HG03442 (cell line): Measurements from ENCODE around the gene GRK3.
"Not testable (repeated sequence)": the region's sequence is repeated elsewhere in the genome, so short reads cannot be mapped to it uniquely, and the experiment has no call there.

Experiments
- ATAC-seq: cut with Tn5 transposase; IDR thresholded peaks from one replicate; pipeline ENCODE4 v1.9.1; 2021; ENCODE audit warnings: mild to moderate bottlenecking, moderate library complexity; ENCODE audit not compliant: unreplicated experiment

The GRK3 gene

GRCh38 chr22:25623851-25624250, 59.4 kb downstream of the GRK3 start:
- ATAC-seq, result no peak

- ATAC-seq, result no peak
These were observed 60.0 kb downstream of the GRK3 start for GRCh38 chr22:25624476-25624875.

DNA sequence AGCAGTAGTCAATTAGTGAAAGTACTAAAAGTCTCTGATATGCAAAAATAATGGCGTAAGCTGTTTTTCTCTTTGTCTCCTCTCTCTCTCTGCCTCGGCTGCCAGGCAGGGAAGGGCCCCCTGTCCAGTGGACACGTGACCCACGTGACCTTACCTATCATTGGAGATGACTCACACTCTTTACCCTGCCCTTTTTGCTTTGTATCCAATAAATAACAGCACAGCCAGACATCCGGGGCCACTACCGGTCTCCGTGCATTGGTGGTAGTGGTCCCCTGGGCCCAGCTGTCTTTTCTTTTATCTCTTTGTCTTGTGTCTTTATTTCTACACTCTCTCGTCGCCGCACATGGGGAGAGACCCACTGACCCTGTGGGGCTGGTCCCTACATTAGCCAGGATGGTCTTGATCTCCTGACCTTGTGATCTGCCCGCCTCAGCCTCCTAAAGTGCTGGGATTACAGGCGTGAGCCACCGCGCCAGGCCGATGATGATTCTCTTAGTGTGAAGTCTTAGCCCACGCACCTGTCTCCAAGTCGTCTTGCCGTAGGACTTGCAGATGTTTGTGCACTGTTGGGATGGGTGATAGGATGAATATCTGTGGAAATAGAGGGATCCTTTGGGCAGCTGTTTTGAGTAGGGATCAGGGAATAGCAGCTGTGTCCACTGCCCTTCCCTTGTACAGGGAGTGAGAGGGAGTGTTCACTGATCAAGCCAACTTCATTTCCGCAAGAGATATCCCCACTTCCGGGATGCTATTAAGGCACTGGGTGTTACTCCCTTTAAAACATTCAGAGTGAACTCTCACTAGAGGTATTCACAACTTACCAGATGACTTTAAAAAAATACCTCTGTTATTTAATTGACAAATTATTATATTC, 61.5 kb downstream of the GRK3 start:
- ATAC-seq, result not testable (repeated sequence)

- no peak for ATAC-seq
These were observed 62.1 kb downstream of the GRK3 start for GRCh38 chr22:25626624-25626990.

- ATAC-seq, result no peak
These were observed 62.9 kb downstream of the GRK3 start for GRCh38 chr22:25627271-25627852.

GRCh38 chr22:25628494-25628893, 64.0 kb downstream of the GRK3 start:
- no peak for ATAC-seq

- ATAC-seq, result no peak
These were observed 65.1 kb downstream of the GRK3 start for GRCh38 chr22:25629613-25630012.

GRCh38 chr22:25630447-25630846, 66.0 kb downstream of the GRK3 start:
- ATAC-seq, result no peak

- no peak for ATAC-seq
These were observed 71.8 kb downstream of the GRK3 start for GRCh38 chr22:25636323-25636722.

- no peak for ATAC-seq
These were observed 72.6 kb downstream of the GRK3 start for GRCh38 chr22:25637032-25637431.

GRCh38 chr22:25637672-25638071, 73.2 kb downstream of the GRK3 start:
- ATAC-seq, result no peak

GRCh38 chr22:25638638-25639037, 74.2 kb downstream of the GRK3 start:
- no peak for ATAC-seq

DNA sequence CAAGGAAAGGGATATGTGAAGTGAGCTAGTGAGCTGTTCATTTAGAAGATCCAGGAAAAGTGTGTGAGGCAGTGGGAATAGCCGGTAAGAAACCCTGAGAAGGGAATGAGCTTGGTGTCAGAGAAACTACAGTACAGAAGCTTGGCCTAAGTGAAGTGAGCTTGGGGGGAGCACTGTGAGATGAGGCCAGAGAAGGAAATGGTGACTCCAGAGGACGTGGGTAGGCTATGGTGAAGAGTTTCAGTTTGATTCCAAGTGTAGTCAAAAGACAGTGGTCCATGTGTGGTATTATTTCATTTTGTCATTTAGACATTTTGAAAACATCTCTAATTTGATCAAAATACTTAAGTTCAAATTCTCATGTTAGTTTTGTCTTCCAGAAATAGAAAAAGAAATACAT, 77.2 kb downstream of the GRK3 start:
- no peak for ATAC-seq

- ATAC-seq, result no peak
These were observed 78.9 kb downstream of the GRK3 start for GRCh38 chr22:25643232-25644000.

DNA sequence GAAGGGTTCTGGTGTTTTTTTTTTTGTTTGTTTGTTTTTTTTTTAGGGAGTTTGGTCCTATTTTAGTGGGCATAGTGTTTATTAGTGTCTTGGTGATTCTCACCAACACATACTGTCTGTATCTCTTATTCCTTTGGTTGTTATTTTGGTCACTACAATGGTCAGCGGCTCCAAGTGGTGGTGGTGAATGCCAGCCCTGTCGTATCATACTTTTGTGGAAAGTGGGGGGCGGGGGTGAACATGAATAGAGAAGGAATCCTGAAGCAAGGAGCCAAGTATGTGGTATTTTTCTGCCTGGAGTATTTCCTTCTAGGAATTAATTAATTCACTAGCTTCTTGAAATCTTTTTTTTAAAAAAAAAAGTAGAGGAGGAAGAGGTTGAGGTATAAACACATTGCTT, 79.6 kb downstream of the GRK3 start:
- ATAC-seq, result no peak

DNA sequence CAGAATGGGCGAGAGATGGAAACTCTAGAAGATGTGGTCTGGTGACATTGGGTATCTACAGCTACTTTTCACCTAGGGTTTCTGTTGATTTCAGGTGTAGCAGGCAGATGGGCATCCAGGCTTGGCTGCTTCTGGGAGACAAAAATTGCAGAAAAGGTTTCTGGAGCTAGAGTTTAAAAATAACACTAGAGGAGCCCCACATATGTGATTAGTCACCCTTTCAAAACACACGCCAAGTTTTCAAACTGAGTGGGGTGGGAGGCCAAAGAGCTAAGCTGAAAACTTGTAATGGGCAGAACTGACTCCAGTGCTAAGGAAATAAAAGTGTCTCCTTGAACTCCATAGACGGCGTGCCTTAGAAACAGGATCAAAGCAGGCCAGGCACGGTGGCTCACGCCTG, 80.8 kb downstream of the GRK3 start:
- no peak for ATAC-seq

- ATAC-seq, result no peak
These were observed 81.5 kb downstream of the GRK3 start for GRCh38 chr22:25645964-25646363.

GRCh38 chr22:25650833-25651232, 86.4 kb downstream of the GRK3 start:
- ATAC-seq, result no peak

DNA sequence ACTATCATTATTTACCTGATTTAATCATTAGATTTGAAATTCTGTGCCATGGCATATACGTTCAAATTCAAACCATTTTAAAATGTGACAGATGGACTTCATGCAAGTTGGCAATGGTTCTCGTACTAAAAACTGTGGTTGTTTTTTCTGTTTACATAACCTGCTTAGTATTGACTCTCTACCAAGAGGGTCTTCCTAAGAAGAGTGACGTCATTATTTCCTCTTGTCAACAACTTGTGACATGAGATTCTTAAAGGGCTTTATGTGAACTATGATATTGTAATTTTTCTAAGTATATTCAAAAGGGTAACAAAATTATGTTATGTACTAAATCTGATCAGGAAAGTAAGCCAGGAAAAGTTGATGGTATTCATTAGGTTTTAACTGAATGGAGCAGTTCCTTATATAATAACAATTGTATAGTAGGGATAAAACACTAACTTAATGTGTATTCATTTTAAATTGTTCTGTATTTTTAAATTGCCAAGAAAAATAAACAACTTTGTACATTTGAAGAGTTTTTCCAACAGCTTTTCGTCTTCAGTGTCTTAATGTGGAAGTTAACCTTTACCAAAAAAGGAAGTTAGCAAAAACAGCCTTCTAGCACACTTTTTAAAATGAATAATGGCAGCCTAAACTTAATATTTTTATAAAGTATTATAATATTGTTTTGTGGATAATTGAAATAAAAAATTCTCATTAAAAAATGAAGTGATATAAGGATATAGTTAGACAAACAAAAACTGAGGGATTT, 87.0 kb downstream of the GRK3 start:
- ATAC-seq, result no peak

- ATAC-seq, result no peak
These were observed 90.2 kb downstream of the GRK3 start for GRCh38 chr22:25654676-25655075.

DNA sequence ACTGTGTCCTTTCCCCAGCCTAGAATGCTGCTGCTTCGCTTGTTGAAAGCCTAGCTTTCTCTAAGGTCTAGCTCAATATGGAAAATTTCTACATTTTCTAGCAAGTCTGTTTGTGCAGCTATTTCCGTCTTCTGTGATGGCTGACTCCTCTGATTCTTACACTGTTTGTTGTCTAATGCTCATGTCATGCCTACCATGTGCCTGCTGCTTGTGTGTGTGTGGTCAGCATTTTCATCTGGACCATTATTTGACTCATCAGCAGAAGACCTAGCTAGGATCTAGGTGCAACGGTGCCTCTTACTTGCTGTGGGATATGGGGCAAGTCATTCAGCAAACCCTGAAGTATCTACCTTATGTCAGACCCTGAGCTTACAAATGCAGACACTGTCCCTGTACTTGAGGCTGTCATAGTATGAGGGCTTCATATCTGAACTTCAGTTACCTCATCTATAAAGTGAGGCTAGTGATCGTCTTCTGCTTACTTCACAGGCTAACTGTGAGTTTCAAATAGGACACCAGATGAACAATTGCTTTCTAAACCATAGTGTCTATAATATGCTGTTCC, 91.0 kb downstream of the GRK3 start:
- ATAC-seq, result no peak
